OCI-LY1 (cell line): ENCODE measurements around the gene SIX2.

Experiments
- CTCF ChIP-seq: fragments of 200-600 bp; sonication (generic), shearing (Covaris generic); IDR thresholded peaks from 2 replicates; pipeline ENCODE4 v1.5.1; 2017; ENCODE audit warnings: mild to moderate bottlenecking, antibody characterized with exemption, low read length, moderate library complexity, mixed read lengths
- EZH2 ChIP-seq: fragments of 200-600 bp; sonication (generic), shearing (Covaris generic); IDR thresholded peaks from 2 replicates; pipeline ENCODE4 v1.8.0; 2017; ENCODE audit warnings: borderline replicate concordance, mixed run types, mild to moderate bottlenecking, antibody characterized with exemption, low read length, moderate library complexity, mixed read lengths

GRCh38 chr2:44969936-44970335 is 39.3 kb downstream of the SIX2 start:
- TF ChIP-seq EZH2 = no peak
- TF ChIP-seq CTCF = no peak
